Calu3 (cell line): ENCODE results near the gene SH3BP5L. TPM values are rescaled to one million over a fixed set of nuclear protein-coding genes. Genes with fewer than 3 reads are reported as not detected.
A peak's percentile ranks its signal among the peaks of the same experiment; 100 is the strongest.

Experiments
- BruUV-seq: library from RNA; stranded (reverse); fragments of 400-500 nt; replicated peaks from 2 replicates; lab custom pipeline; 2021; lab: Mats Ljungman, UMichigan
- CTCF ChIA-PET: fragments of 300-600 bp; sonication (Branson Sonifier 250); formaldehyde crosslinking; loops from one replicate; lab custom pipeline; 2022; ENCODE audit warnings: antibody characterized with exemption; lab: Charles Lee
- DNase-seq: peaks from one replicate; pipeline ENCODE4 v3.0.0; 2022
- H3K27ac Mint-ChIP-seq: one replicate; pipeline ENCODE4 v1.8.0; 2022; ENCODE audit warnings: mixed read lengths; ENCODE audit not compliant: unreplicated experiment
- H3K27me3 Mint-ChIP-seq: one replicate; pipeline ENCODE4 v1.8.0; 2022; ENCODE audit warnings: mixed read lengths; ENCODE audit not compliant: unreplicated experiment
- H3K36me3 Mint-ChIP-seq: one replicate; pipeline ENCODE4 v1.8.0; 2022; ENCODE audit warnings: mild to moderate bottlenecking, moderate library complexity, mixed read lengths; ENCODE audit not compliant: insufficient read depth, unreplicated experiment
- H3K4me1 Mint-ChIP-seq: one replicate; pipeline ENCODE4 v1.8.0; 2022; ENCODE audit warnings: mild to moderate bottlenecking, low read depth, mixed read lengths; ENCODE audit not compliant: unreplicated experiment
- H3K4me3 Mint-ChIP-seq: one replicate; pipeline ENCODE4 v1.8.0; 2022; ENCODE audit warnings: mild to moderate bottlenecking, low read depth, moderate library complexity, mixed read lengths; ENCODE audit not compliant: unreplicated experiment
- H3K9me3 Mint-ChIP-seq: one replicate; pipeline ENCODE4 v1.8.0; 2022; ENCODE audit warnings: low read depth, mixed read lengths; ENCODE audit not compliant: unreplicated experiment
- CTCF ChIP-seq: fragments of 200-600 bp; IDR thresholded peaks from one replicate; pipeline ENCODE4 v1.8.0; 2022; ENCODE audit warnings: antibody characterized with exemption; ENCODE audit not compliant: unreplicated experiment
- intact Hi-C: fragments of 100-400 bp; cut with micrococcal nuclease; formaldehyde crosslinking; loops from one replicate; pipeline ENCODE4 v1.10.0; 2022; ENCODE audit not compliant: unreplicated experiment
- total RNA-seq: library from RNA; stranded (reverse); gene quantifications from 2 replicates; pipeline ENCODE4 v1.2.3, GENCODE V29; 2022

The SH3BP5L gene
- total RNA-seq, 1 experiment from 2014 or later = 27.1 TPM

GRCh38 chr1:248850536-248851251 lies 25.0 kb upstream of the SH3BP5L start:
- Mint-ChIP-seq H3K27me3 (no peaks in the 10 kb centered on the region), H3K9me3 (no peaks in the 10 kb centered on the region), H3K4me3 (no peak overlapping the region), H3K4me1 (no peaks in the 10 kb centered on the region), H3K36me3 (peaks cover 22% of the 10 kb centered on the region), H3K27ac (peak overlapping the region; percentile 12)
- BruUV-seq = no TSS peak
- intact Hi-C loops = no loop called here
- no peak for DNase-seq
- CTCF ChIA-PET = no interaction called here
- no peak for TF ChIP-seq CTCF

DNA sequence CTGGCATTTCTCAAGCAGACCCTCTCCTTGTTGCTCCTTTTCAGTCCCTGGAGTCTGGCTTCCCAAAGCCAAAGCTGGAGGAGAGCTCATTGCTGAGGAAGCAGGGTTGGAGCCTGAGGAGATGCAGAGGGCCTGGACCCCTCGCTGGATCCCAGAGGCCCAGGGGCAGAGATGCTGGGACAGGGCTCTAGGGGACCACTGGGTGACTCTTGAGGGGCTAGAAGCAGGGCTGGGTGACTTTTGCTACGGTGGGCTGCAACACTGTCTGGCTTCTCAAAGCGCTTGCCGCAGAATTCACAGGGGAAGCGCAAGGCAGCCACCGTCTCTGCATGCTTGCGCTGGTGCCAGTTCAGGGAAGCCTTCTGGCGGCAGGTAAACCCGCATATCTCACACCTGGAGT lies 24.4 kb upstream of the SH3BP5L start:
- BruUV-seq = no TSS peak
- no peak overlapping the region for H3K4me3 Mint-ChIP-seq
- no peak overlapping the region for H3K27ac Mint-ChIP-seq
- intact Hi-C loops = no loop called here
- CTCF ChIA-PET = no interaction called here
- no peaks in the 10 kb centered on the region for H3K4me1 Mint-ChIP-seq
- DNase-seq = no peak
- no peak for TF ChIP-seq CTCF
- H3K27me3 Mint-ChIP-seq = no peaks in the 10 kb centered on the region
- H3K36me3 Mint-ChIP-seq = peaks cover 25% of the 10 kb centered on the region
- H3K9me3 Mint-ChIP-seq = no peaks in the 10 kb centered on the region

- no TSS peak for BruUV-seq
- no peak for TF ChIP-seq CTCF
- Mint-ChIP-seq H3K27me3 (no peaks in the 10 kb centered on the region), H3K27ac (no peak overlapping the region), H3K4me3 (no peak overlapping the region), H3K9me3 (no peaks in the 10 kb centered on the region), H3K4me1 (no peaks in the 10 kb centered on the region), H3K36me3 (peaks cover 25% of the 10 kb centered on the region)
- DNase-seq = no peak
- intact Hi-C loops = no loop called here
- CTCF ChIA-PET = no interaction called here
Observed at GRCh38 chr1:248849637-248850036, 23.9 kb upstream of the SH3BP5L start.

DNA sequence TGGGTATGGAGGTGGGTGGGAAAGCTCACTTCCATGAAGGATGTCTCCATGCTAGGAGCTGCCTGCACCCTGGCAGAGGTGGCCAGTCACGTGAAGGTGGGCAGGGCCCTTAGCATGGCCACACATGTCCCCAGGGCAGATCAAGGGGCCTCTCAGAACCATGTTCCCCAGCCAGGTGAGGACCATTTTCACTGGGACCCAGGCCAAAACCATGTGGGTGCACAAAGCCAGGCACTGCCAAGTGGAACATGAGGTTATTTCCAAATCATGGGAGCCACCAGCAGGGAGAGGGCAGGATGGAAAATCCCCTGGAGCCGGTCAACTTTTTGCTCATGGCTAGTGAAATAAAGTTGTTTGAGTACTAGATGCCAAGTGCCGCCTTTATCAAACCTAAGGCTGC lies 23.4 kb upstream of the SH3BP5L start:
- no TSS peak for BruUV-seq
- CTCF ChIA-PET = no interaction called here
- TF ChIP-seq CTCF = no peak

More for the DNA sequence above, 23.4 kb upstream of the SH3BP5L start:
- Mint-ChIP-seq H3K4me3 (no peak overlapping the region), H3K4me1 (no peaks in the 10 kb centered on the region), H3K36me3 (peaks cover 25% of the 10 kb centered on the region), H3K9me3 (no peaks in the 10 kb centered on the region), H3K27ac (peak overlapping the region; percentile 31), H3K27me3 (no peaks in the 10 kb centered on the region)
- no peak for DNase-seq
- intact Hi-C loops = no loop called here
